K562 (cell line): ENCODE results near the gene TMCC2. TPM values are rescaled to one million over a fixed set of nuclear protein-coding genes. Genes with fewer than 3 reads are reported as not detected.

Experiments used
- CBX1 ChIP-seq: sonication (generic); IDR thresholded peaks from 2 replicates; pipeline ENCODE4 v1.6.1; 2016; ENCODE audit warnings: antibody characterized with exemption, low read depth, mild to moderate bottlenecking
- CTCF ChIP-seq, 3 experiments: IDR thresholded peaks in 2 of 3; conservative IDR thresholded peaks in 1 of 3; 2 replicates each; pipeline ENCODE4 v1.5.1; 2011 to 2012; ENCODE audit warnings: low read length in 3 of 3, mild to moderate bottlenecking in 3 of 3, control low read depth in 2 of 3, improper control_type of control experiment in 1 of 3, inconsistent platforms in 1 of 3, low read depth in 1 of 3, mixed read lengths in 1 of 3, moderate library complexity in 1 of 3; ENCODE audit not compliant: insufficient read depth in 2 of 3
- DMBX1 ChIP-seq: fragments of 250-450 bp; sonication (Bioruptor Pico); IDR thresholded peaks from 2 replicates; pipeline ENCODE4 v1.8.0; 2022; ENCODE audit warnings: inconsistent platforms, mild to moderate bottlenecking, moderate library complexity, borderline replicate concordance
- E2F6 ChIP-seq, 2 experiments: IDR thresholded peaks; 2 replicates each; pipeline ENCODE4 v1.6.1; 2011; ENCODE audit warnings: borderline replicate concordance in 1 of 2, control low read depth in 1 of 2, low read depth in 1 of 2, low read length in 1 of 2, mild to moderate bottlenecking in 1 of 2, mixed read lengths in 1 of 2, moderate library complexity in 1 of 2; ENCODE audit not compliant: insufficient read depth in 1 of 2, insufficient read length in 1 of 2, poor library complexity in 1 of 2, severe bottlenecking in 1 of 2; ENCODE audit errors: extremely low read depth in 1 of 2
- FIP1L1 ChIP-seq: fragments of 200-400 bp; formaldehyde crosslinking; IDR thresholded peaks from 2 replicates; pipeline ENCODE4 v1.6.1; 2018; ENCODE audit warnings: mild to moderate bottlenecking, low read depth, low read length; ENCODE audit not compliant: poor library complexity, severe bottlenecking
- FOXM1 ChIP-seq, 2 experiments: fragments of 450-650 bp in 1 of 2; sonication (generic) in 1 of 2; formaldehyde crosslinking in 1 of 2; IDR thresholded peaks; 2 replicates each; pipeline versions ENCODE4 v1.6.1 to v1.9.0; 2017 to 2022; ENCODE audit warnings: low read depth in 2 of 2, mild to moderate bottlenecking in 2 of 2, missing genetic modification reagents in 1 of 2, moderate library complexity in 1 of 2
- GABPB2 ChIP-seq: fragments of 250-450 bp; sonication (Bioruptor Pico); conservative IDR thresholded peaks from 2 replicates; pipeline ENCODE4 v1.5.1; 2021; ENCODE audit warnings: mild to moderate bottlenecking
- KAT8 ChIP-seq: fragments of 450-650 bp; IDR thresholded peaks from 2 replicates; pipeline ENCODE4 v1.6.1; 2016; ENCODE audit warnings: low read depth, mild to moderate bottlenecking
- OTX1 ChIP-seq: fragments of 450-650 bp; formaldehyde crosslinking; IDR thresholded peaks from 2 replicates; pipeline ENCODE4 v1.4.0; 2022; ENCODE audit warnings: mild to moderate bottlenecking
- PRMT5 ChIP-seq: sonication (generic); formaldehyde crosslinking; IDR thresholded peaks from 2 replicates; pipeline ENCODE4 v1.5.0; 2020; ENCODE audit warnings: missing genetic modification reagents
- RBM15 ChIP-seq: fragments of 200-400 bp; formaldehyde crosslinking; IDR thresholded peaks from 2 replicates; pipeline ENCODE4 v1.6.1; 2018; ENCODE audit warnings: mild to moderate bottlenecking, low read length, moderate library complexity; ENCODE audit not compliant: insufficient read depth
- SRSF3 ChIP-seq: fragments of 200-400 bp; formaldehyde crosslinking; IDR thresholded peaks from 2 replicates; pipeline ENCODE4 v1.6.1; 2016; ENCODE audit warnings: mild to moderate bottlenecking, low read length, moderate library complexity; ENCODE audit not compliant: insufficient read depth
- TEAD4 ChIP-seq, 2 experiments: sonication (generic) in 1 of 2; formaldehyde crosslinking in 1 of 2; IDR thresholded peaks; 2 replicates each; pipeline versions ENCODE4 v1.6.1 to v1.8.0; 2012 to 2022; ENCODE audit warnings: borderline replicate concordance in 1 of 2, inconsistent platforms in 1 of 2, low read length in 1 of 2, mild to moderate bottlenecking in 1 of 2, missing genetic modification reagents in 1 of 2
- TOE1 ChIP-seq, 2 experiments: fragments of 450-650 bp in 1 of 2; sonication (generic) in 1 of 2; formaldehyde crosslinking in 1 of 2; IDR thresholded peaks; 2 replicates each; pipeline versions ENCODE4 v1.7.1 to v1.8.0; 2016 to 2022; ENCODE audit warnings: borderline replicate concordance in 2 of 2, mild to moderate bottlenecking in 2 of 2, antibody characterized with exemption in 1 of 2, inconsistent platforms in 1 of 2, low read depth in 1 of 2, missing genetic modification reagents in 1 of 2, moderate library complexity in 1 of 2
- XRCC3 ChIP-seq: fragments of 450-650 bp; IDR thresholded peaks from 2 replicates; pipeline ENCODE4 v1.6.1; 2017; ENCODE audit warnings: mild to moderate bottlenecking, moderate library complexity
- ZBTB1 ChIP-seq: sonication (generic); formaldehyde crosslinking; IDR thresholded peaks from 2 replicates; pipeline ENCODE4 v1.8.1; 2023; ENCODE audit warnings: missing genetic modification reagents, low read depth, mild to moderate bottlenecking, borderline replicate concordance
- ZNF121 ChIP-seq: sonication (generic); formaldehyde crosslinking; conservative IDR thresholded peaks from 2 replicates; pipeline ENCODE4 v1.8.0; 2022; ENCODE audit warnings: missing genetic modification reagents
- ZNF280B ChIP-seq: fragments of 250-450 bp; sonication (Bioruptor Pico); IDR thresholded peaks from 2 replicates; pipeline ENCODE4 v1.5.1; 2021; ENCODE audit warnings: mild to moderate bottlenecking
- ZNF41 ChIP-seq: fragments of 250-450 bp; sonication (Bioruptor Pico); conservative IDR thresholded peaks from 2 replicates; pipeline ENCODE4 v1.4.0; 2020; ENCODE audit warnings: mild to moderate bottlenecking
- ZNF586 ChIP-seq: fragments of 450-650 bp; formaldehyde crosslinking; conservative IDR thresholded peaks from 2 replicates; pipeline ENCODE4 v1.4.0; 2020; ENCODE audit warnings: mild to moderate bottlenecking, moderate library complexity
- ZNF695 ChIP-seq: fragments of 450-650 bp; formaldehyde crosslinking; IDR thresholded peaks from 2 replicates; pipeline ENCODE4 v1.4.0; 2020; ENCODE audit warnings: mild to moderate bottlenecking, moderate library complexity
- polyA plus RNA-seq, 8 experiments: library from polyadenylated mRNA; depleted of rRNA in 4 of 8; stranded (reverse) in 5 of 8; unstranded in 3 of 8; fragments of >200 nt; fragmentation: Nextera tagmentation in 2 of 8; fragmentation: Illumina TruSeq in 1 of 8; extraction: Ambion mirVana in 2 of 8; extraction: Trizol in 1 of 8; gene quantifications; 2 replicates each; pipeline versions ENCODE4 v1.2.1 to v1.2.3, GENCODE V29; 2011 to 2014; ENCODE audit warnings: inconsistent platforms in 1 of 8, missing spikeins in 1 of 8
- total RNA-seq, 7 experiments: library from RNA; depleted of rRNA in 6 of 7; stranded (reverse); fragments of >200 nt in 6 of 7; fragmentation: Illumina TruSeq in 2 of 7; extraction: Trizol in 2 of 7; gene quantifications; 2 replicates each; pipeline versions ENCODE4 v1.2.1 to v1.2.3, GENCODE V29; 2011 to 2021; ENCODE audit warnings: low replicate concordance in 1 of 7

The TMCC2 gene
- total and polyA plus RNA-seq, 9 of the 15 experiments (the other 6 are each of a cell fraction or from before 2014, with no cell fraction given), result 0.06 to 1.8 (median 0.98) TPM

- TF ChIP-seq SRSF3 (no peak), ZNF121 (no peak), CTCF (IDR thresholded peaks at IDR 0.05 in 2 of 3, conservative IDR thresholded peaks at IDR 0.05 in 1 of 3; ENCODE audit: insufficient read depth in 2 of 3, low read depth in 1 of 3, low read length in 3 of 3) (peak; percentile 18 to 40 (median 33); a peak in 3 of 6 replicates), OTX1 (CRISPR knock-in tag) (no peak), ZNF41 (CRISPR knock-in tag) (no peak), FIP1L1 (no peak), TEAD4 (IDR thresholded peaks at IDR 0.05; ENCODE audit: low read length) (peak; percentile 45; the same call in 1 of the 2 replicates), TEAD4 (CRISPR knock-in tag; IDR thresholded peaks at IDR 0.05; ENCODE audit: borderline replicate concordance) (no peak), GABPB2 (CRISPR knock-in tag) (no peak), KAT8 (no peak), ZNF695 (CRISPR knock-in tag) (no peak), CBX1 (no peak), E2F6 (IDR thresholded peaks at IDR 0.05; ENCODE audit: borderline replicate concordance in 1 of 2, extremely low read depth in 1 of 2, insufficient read depth in 1 of 2, insufficient read length in 1 of 2, low read depth in 1 of 2, low read length in 1 of 2, poor library complexity in 1 of 2, severe bottlenecking in 1 of 2) (peak in 1 of 2 experiments; percentile 25), DMBX1 (CRISPR knock-in tag) (0 out of 2 replicates have a peak, but pooled peaks have one; percentile 34), FOXM1 (IDR thresholded peaks at IDR 0.05; ENCODE audit: low read depth) (no peak), FOXM1 (CRISPR knock-in tag; IDR thresholded peaks at IDR 0.05; ENCODE audit: low read depth) (no peak), ZNF280B (no peak), RBM15 (no peak), XRCC3 (no peak), ZNF586 (CRISPR knock-in tag) (no peak), PRMT5 (no peak), ZBTB1 (CRISPR knock-in tag) (no peak), TOE1 (IDR thresholded peaks at IDR 0.05; ENCODE audit: borderline replicate concordance) (peak; percentile 24; the same call in 1 of the 2 replicates), TOE1 (CRISPR knock-in tag; IDR thresholded peaks at IDR 0.05; ENCODE audit: borderline replicate concordance, low read depth) (no peak)
Observed at GRCh38 chr1:205284420-205285144, 56.8 kb downstream of the TMCC2 start (continued).
